Astrocyte of the spinal cord (primary cell): ENCODE results near the gene DRD2.

ENCODE experiments used
- DNase-seq: peaks from one replicate; pipeline ENCODE4 v3.0.0; 2011; ENCODE audit warnings: low read depth, low spot score
- H3K4me3 ChIP-seq: 2 replicates; pipeline ENCODE4 v1.5.1; 2011; ENCODE audit warnings: low read depth, mild to moderate bottlenecking, low read length, moderate library complexity
- in situ Hi-C: cut with HindIII; loops from 2 replicates; pipeline ENCODE4 v1.10.0; 2017; ENCODE audit warnings: low sequenced_read_pairs
- TF ChIP-seq, protein P1 (sequence below): IDR thresholded peaks from 2 replicates; pipeline ENCODE4 v1.5.1; 2012; ENCODE audit warnings: low read depth, mild to moderate bottlenecking, low read length, inconsistent platforms

Gene DRD2

DNA sequence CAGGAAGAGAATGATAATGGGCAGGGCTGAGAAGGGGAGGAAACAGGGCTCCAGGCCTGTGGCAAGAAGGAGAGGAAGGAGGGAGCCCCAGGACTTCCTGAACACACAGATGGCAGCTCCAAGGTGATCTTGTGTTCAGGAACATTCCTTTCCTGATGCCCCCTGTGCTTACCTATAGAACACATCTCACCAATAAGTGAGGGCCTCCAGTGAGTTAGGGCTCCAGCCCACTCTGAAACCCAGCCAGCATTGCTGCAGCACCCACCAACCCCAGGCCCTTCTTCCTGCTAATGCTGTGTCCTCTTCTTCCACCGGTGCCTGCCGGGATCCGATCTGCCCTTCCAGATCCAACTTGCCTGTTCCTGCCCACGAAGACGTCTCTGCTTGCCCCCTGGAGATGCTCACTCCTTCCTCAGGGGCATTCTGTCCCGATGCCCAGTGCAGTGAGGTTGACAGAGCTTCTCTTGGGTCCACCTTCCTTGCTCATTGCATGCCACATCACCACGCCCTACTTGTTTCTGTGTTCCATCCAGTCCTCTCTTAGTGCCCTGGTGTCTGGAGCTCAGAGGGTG is 70.3 kb downstream of the DRD2 start:
- DNase-seq, result no peak
- TF ChIP-seq, protein P1, sequence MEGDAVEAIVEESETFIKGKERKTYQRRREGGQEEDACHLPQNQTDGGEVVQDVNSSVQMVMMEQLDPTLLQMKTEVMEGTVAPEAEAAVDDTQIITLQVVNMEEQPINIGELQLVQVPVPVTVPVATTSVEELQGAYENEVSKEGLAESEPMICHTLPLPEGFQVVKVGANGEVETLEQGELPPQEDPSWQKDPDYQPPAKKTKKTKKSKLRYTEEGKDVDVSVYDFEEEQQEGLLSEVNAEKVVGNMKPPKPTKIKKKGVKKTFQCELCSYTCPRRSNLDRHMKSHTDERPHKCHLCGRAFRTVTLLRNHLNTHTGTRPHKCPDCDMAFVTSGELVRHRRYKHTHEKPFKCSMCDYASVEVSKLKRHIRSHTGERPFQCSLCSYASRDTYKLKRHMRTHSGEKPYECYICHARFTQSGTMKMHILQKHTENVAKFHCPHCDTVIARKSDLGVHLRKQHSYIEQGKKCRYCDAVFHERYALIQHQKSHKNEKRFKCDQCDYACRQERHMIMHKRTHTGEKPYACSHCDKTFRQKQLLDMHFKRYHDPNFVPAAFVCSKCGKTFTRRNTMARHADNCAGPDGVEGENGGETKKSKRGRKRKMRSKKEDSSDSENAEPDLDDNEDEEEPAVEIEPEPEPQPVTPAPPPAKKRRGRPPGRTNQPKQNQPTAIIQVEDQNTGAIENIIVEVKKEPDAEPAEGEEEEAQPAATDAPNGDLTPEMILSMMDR, result no peak
- in situ Hi-C loops, result no loop called here
- no peak overlapping the region for H3K4me3 ChIP-seq

DNA sequence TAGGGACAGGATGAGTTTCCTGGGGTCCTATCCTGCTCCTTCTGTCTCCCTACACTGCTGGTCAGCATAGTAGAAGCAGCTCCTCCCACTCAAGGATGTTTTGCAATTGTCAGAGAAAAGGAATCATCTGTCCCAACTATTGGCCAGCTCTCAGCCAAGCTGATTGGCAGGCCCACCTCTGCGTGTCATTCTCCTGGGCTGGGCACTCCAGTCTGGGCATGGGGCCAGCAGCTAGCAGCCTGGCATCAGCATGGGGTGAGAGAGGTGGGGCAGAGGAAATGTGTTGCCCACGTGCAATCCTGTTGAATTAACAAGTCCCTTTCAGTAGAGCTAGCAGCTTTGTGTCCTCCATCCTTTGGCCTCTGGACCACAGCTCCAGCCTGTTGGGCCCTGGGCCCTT is 73.5 kb downstream of the DRD2 start:
- no peak for DNase-seq
- TF ChIP-seq, protein P1, result no peak
- in situ Hi-C loops, result no loop called here
- H3K4me3 ChIP-seq, result no peak overlapping the region

DNA sequence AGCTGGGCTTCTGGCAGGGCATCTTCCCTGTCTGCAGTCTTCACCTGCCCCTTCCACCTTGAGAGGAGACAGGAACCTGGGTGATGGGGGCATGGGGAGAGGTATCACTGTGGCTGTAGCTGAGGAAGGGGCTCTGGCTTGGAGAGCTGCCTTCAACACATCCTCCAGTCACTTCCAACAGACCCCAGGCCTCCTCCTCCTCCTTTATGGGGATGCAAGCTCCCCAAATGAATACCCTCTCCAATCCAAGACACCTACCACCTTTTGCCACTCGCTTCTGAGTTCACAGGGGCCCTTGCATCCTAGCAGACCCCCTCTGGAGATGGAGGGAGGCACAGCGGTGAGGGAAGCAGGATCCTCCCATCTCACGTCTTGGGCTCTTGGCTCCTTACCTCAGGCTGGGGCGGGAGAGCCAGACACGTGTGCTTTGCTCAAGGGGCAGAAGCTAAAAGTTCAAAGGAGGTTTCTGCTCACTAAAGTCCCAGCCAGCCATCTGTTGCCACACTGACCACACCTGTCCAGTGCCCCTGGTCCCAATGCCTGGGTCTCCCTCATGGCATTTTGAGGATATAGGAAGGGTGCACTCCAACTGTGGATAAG is 74.5 kb downstream of the DRD2 start:
- in situ Hi-C loops, result no loop called here
- no peak overlapping the region for H3K4me3 ChIP-seq
- TF ChIP-seq, protein P1, result no peak
- no peak for DNase-seq

DNA sequence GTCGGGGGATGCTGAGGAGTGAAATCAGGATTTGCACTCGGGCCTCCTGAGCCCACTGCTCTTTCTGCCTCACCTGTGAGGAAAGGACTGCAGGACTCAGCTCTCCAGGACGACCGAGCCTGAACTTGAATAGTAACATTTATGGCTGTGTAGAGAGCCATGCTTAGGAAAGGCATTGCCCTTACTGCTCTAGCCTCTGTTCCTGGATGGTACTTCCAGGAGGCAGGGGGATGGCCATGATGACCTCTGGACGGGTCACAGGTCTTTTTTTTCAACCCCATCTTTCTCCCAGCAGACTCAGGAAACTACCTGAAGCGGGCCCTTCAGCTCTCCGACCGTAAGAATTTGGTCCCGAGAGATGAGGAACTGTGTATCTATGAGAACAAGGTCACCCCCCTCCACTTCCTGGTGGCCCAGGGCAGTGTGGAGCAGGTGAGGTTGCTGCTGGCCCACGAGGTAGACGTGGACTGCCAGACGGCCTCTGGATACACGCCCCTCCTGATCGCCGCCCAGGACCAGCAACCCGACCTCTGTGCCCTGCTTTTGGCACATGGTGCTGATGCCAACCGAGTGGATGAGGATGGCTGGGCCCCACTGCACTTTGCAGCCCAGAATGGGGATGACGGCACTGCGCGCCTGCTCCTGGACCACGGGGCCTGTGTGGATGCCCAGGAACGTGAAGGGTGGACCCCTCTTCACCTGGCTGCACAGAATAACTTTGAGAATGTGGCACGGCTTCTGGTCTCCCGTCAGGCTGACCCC is 76.3 kb downstream of the DRD2 start:
- DNase-seq, result no peak
- H3K4me3 ChIP-seq, result no peak overlapping the region
- TF ChIP-seq, protein P1, result no peak
- in situ Hi-C loops, result no loop called here

DNA sequence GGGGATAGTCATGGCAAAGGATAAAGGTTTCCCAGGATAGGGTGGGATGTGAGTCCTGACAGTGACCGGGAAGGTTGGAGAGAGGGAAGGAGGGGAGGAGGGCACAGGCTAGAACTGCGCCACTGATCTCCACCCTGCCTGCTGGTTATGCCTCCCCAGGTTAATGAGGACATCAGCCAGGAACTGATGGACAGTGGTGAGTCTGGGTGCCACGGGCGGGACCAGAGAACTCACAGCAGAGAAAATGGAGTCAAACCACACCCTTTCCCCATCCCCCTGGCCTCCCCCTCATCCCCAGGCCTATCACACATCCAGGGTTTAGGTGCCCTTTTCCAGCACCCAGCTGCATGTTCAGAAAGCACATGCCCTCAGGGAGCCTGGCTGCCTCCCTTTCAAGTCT is 77.4 kb downstream of the DRD2 start:
- in situ Hi-C loops, result no loop called here
- DNase-seq, result no peak
- H3K4me3 ChIP-seq, result no peak overlapping the region
- TF ChIP-seq, protein P1, result no peak

DNA sequence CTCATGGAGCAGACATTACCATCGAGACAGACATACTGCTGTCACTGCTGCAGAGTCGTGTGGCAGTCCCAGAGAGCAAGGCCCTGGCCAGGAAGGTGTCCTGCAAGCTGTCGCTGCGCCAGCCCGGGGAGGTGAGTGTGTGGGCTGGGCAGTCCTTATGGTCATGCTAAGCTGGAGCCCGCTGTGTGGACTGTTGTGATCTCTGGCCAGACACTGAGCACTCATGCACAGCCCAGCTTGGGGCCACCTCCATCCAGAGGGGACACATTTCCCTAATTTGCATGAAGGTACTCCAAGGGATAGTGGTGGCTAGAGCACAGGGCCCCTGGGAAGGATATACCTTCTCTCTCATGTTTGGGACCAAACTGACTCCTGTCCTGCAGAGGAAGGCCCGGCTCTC is 78.0 kb downstream of the DRD2 start:
- TF ChIP-seq, protein P1, result no peak
- H3K4me3 ChIP-seq, result no peak overlapping the region
- in situ Hi-C loops, result no loop called here
- DNase-seq, result no peak
